GM19328 (cell line): Measurements from ENCODE around the gene FOXP1.
A peak's percentile ranks its signal among the peaks of the same experiment; 100 is the strongest.

Experiments
- ATAC-seq: cut with Tn5 transposase; IDR thresholded peaks from one replicate; pipeline ENCODE4 v1.9.1; 2021; ENCODE audit warnings: mild to moderate bottlenecking, moderate library complexity; ENCODE audit not compliant: unreplicated experiment

Gene FOXP1

DNA sequence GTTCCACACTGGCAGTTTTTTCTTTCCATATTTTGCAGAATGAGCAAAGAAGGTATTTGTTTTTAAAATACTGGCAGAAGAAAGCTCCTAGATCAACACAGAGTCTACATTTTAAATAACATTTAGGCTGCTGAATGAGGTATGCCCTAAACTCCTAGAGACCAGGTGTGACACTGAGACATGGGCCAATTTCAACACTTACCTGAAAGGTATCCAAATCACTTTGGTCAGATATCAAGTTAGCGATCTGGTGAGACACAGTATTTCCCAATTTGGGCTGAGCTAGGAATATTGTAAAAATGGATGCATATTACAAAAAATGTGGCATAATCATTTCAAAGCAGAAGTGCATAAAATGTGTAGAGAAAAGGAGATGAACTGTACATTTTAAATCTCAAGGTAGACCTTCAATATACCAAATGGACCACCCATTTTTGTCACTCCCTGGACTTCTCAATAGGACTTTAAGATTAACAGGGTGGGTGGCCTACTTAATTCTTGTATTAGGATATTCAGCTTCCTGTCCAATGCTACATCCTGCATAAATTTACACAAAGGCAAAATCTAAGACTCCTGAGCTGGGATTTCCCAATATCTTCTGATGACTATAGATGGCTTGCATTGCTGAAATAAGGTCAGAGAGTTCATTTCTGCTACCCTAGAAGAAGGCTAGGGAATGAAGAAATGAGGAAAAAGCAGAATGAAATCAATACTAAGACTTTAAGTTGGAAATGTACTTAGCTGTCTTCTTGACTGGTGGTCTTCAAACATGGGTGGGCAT, 487.8 kb downstream of the FOXP1 start:
- no peak for ATAC-seq

GRCh38 chr3:71094658-71095209, 488.8 kb downstream of the FOXP1 start:
- ATAC-seq: no peak

- no peak for ATAC-seq
Observed at GRCh38 chr3:71092665-71093064, 490.9 kb downstream of the FOXP1 start.

DNA sequence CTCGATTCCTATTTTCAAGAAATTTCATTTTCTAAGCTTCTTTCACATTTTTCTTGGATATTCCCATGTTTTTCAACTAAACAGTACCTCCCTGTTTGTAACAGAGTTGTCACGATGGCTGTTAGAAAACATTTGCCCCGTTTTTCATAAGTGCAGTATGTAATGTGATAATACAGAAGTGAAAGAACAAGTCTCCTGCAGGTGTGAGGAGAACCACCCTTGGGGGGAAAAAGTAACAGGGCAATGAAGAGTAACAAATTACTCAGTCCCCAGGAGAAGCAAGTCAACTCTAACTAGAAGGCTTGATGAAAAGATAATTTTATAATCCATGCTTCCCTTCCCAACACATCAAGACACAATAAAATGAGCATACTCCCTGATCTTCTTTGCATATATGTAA, 493.3 kb downstream of the FOXP1 start:
- ATAC-seq: no peak

DNA sequence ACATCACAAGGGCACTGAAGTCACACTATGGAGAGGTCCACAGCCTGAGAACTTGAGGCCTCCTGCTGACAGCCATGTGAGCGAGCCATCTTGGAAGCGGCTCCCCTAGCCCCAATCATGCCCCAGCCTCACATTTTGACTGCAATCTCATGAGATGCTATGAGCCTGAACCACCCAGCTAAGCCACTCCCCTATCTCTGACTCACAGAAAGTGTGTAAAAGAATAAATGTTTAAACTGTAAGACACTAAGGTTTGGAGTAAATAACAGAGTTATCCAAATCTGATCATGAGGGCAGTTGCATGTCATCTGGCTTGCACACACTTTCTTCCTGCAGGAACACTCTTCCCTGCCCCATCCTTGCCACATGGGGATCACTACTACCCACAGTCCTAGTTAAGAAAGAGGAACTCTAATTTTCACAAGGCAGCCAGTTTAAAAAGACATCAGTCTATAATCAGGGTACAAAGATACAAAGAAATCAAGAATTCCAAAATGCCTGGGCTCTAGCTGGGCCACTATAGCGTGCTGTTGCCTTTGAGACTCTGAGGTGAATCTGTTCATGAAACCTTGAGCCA, 494.2 kb downstream of the FOXP1 start:
- no peak for ATAC-seq

- no peak for ATAC-seq
Observed at GRCh38 chr3:71088742-71089141, 494.8 kb downstream of the FOXP1 start.

DNA sequence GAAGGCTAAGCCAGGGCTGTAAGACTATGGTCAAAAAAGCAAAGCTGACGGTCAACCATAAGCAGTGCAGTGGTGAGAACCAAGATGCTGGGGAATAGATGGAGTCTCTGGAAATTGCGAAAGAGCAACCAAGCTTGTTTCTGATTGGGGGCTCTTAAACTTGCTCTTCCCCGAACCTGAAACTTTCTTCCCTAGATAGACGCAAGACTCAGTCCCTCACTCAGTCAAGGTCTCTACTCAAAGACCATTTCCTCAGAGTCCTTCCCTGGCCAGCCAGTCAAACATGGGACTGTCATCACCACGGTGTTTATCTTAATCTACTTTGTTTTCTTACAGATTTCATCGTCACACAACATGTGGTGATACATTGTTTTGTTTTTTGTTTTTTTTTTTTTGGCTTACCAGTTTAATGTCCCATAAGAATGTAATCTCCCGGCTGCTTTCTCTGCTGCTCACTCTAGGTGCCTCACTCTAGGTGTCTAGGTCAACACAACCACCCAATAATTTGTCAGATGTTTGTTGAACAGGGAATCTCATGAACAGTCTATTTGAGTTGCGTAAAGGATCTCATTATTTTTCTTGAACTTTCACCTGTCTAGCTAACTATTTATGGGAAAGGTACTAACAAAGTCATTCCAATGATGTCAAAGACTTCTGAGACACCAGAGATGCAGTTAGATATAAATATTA, 495.4 kb downstream of the FOXP1 start:
- no peak for ATAC-seq

- peak; percentile 95 for ATAC-seq
Observed at GRCh38 chr3:71087143-71088018, 496.1 kb downstream of the FOXP1 start.

GRCh38 chr3:71086777-71087142, 496.8 kb downstream of the FOXP1 start:
- no peak for ATAC-seq

DNA sequence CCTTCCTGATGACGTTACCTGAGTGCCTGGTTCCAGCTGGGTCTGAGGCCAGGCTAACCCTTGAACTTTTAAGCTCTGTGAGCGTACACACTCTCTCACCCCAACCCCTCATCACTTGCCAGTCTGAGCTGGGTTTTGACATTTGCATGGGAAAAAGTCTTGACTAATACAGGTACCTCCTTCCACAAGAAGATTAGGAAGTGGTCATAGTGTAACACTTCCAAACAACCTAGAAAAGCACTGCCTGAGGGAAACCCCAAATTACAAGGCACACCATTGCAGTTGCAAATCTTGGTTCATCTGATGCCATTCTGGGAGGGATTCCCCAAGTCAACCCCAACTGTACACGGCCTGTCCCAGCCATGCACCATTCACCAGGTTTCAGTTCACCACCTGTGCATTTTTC, 499.8 kb downstream of the FOXP1 start:
- ATAC-seq: no peak

DNA sequence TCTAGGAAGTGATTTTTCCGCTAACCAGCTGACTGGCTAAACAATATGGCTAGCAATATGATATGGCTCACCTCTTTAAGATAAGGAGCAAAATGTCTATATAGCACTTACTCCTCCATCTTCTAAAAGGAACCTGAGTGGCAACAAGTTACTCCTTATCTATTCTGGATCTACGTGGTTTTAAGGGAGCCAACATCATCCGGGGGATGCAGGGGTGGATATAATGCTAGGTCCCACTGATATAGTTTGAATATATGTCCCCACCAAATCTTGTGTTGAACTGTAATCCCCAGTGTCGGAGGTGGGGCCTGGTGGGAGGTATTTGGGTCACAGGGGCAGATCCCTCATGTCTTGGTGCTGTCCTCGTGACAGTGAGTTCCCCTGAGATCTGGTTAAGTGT, 500.7 kb downstream of the FOXP1 start:
- no peak for ATAC-seq

GRCh38 chr3:71080517-71081083, 502.9 kb downstream of the FOXP1 start:
- ATAC-seq: no peak

GRCh38 chr3:71078723-71079525, 504.6 kb downstream of the FOXP1 start:
- no peak for ATAC-seq

DNA sequence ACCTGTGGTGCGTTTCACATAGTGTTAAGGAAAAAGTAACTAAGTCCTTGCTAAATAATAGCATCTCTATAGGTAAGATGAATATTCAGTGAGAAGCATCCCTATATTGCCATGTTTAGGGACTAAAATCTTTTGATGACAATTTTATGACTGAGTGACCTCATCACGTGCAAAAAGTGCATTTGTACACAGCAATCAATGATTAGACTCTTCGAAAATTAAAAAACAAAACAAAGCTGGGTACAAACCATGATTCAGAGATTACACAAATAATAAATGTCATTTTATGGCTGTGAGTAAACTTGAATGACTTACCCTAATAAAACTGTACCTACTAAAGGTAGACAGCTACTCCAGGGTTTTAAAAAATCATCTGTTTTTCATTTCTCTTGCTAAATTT, 505.3 kb downstream of the FOXP1 start:
- ATAC-seq: no peak

DNA sequence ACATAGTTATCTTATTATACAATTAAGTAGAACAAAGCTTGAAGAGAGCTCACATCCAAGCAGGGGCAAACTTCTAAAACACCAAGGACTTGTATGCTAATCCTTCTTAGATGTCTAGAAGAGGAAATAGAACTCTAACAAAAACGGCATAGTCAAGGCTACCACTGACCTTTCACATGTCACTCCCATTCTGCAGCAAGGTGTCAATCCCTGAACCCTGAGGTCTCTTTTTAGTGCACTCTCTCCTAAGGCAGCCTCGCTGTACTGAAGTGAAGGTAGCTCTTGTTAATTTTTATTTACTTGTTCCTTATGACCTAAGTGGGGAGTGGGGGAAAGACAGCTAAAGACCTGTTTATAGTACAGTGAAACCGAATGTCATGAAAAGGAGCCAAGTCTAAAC, 506.5 kb downstream of the FOXP1 start:
- ATAC-seq: no peak

- ATAC-seq: no peak
Observed at GRCh38 chr3:71076361-71077002, 507.0 kb downstream of the FOXP1 start.

DNA sequence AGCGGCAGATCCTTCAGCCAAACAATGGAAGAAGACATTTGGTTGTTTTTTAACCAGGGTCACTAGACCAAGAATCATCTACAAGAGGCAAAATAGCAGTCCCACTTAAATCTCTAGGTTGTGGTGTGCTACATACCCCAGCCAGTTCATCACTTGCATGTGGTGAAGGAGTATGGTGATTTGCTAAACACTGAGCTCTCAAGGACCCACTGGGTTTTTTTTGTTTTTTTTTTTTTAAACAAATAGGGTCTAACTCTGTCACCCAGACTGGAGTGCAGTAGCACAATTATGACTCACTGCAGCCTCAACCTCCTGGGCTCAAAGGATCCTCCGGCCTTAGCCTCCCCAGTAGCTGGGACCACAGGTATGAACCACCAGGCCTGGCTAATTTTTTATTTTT, 508.0 kb downstream of the FOXP1 start:
- ATAC-seq: no peak

- ATAC-seq: no peak
Observed at GRCh38 chr3:71074423-71074822, 509.1 kb downstream of the FOXP1 start.

- no peak for ATAC-seq
Observed at GRCh38 chr3:71072986-71073385, 510.5 kb downstream of the FOXP1 start.
